Smooth muscle cell (in vitro differentiated cells): ENCODE measurements around the gene CAMKMT. TPM values are rescaled to one million over a fixed set of nuclear protein-coding genes. Genes with fewer than 3 reads are reported as not detected.

ENCODE experiments used
- DNase-seq: peaks from one replicate; lab custom pipeline; 2025; ENCODE audit not compliant: unreplicated experiment; lab: John Stamatoyannopoulos, UW
- H2AFZ ChIP-seq: fragments of 200-600 bp; sonication (generic); 2 replicates; pipeline ENCODE4 v1.6.0; 2016; ENCODE audit warnings: antibody characterized with exemption, low read depth, mild to moderate bottlenecking
- H3F3A ChIP-seq: fragments of 200-600 bp; sonication (generic); 2 replicates; pipeline ENCODE4 v1.6.0; 2017; ENCODE audit warnings: antibody characterized with exemption, low read depth
- H3K27ac ChIP-seq: fragments of 200-600 bp; sonication (generic); 2 replicates; pipeline ENCODE4 v1.5.1; 2016; ENCODE audit warnings: low read depth, mild to moderate bottlenecking
- H3K27me3 ChIP-seq: fragments of 200-600 bp; sonication (generic); 2 replicates; pipeline ENCODE4 v1.6.1; 2016; ENCODE audit warnings: low read depth, mild to moderate bottlenecking
- H3K36me3 ChIP-seq: fragments of 200-600 bp; sonication (generic); 2 replicates; pipeline ENCODE4 v1.5.1; 2016; ENCODE audit warnings: low read depth
- H3K4me1 ChIP-seq: fragments of 200-600 bp; sonication (generic); 2 replicates; pipeline ENCODE4 v1.5.1; 2016; ENCODE audit warnings: low read depth
- H3K4me2 ChIP-seq: fragments of 200-600 bp; sonication (generic); 2 replicates; pipeline ENCODE4 v1.6.0; 2016; ENCODE audit warnings: mild to moderate bottlenecking
- H3K4me3 ChIP-seq: fragments of 200-600 bp; sonication (generic); 2 replicates; pipeline ENCODE4 v1.5.1; 2016; ENCODE audit warnings: mild to moderate bottlenecking
- H3K79me2 ChIP-seq: fragments of 200-600 bp; sonication (generic); 2 replicates; pipeline ENCODE4 v1.6.0; 2016; ENCODE audit warnings: low read depth, mild to moderate bottlenecking
- H3K9ac ChIP-seq: fragments of 200-600 bp; sonication (generic); 2 replicates; pipeline ENCODE4 v1.6.0; 2016; ENCODE audit warnings: low read depth
- H3K9me3 ChIP-seq: fragments of 200-600 bp; sonication (generic); replicated peaks from 2 replicates; pipeline ENCODE4 v1.5.1; 2016; ENCODE audit warnings: low read depth
- H4K20me1 ChIP-seq: fragments of 200-600 bp; sonication (generic); 2 replicates; pipeline ENCODE4 v1.6.0; 2016; ENCODE audit warnings: low read depth
- CTCF ChIP-seq: fragments of 200-600 bp; sonication (generic); IDR thresholded peaks from 2 replicates; pipeline ENCODE4 v1.5.1; 2017; ENCODE audit warnings: borderline replicate concordance, mild to moderate bottlenecking, antibody characterized with exemption; ENCODE audit not compliant: insufficient read depth, poor library complexity, severe bottlenecking
- WGBS: methylation state at CpG from one replicate; pipeline ENCODE4 v1.1.7; 2016; ENCODE audit warnings: low lambda C conversion rate; 5-methylcytosine and 5-hydroxymethylcytosine counted together
- polyA plus RNA-seq: library from polyadenylated mRNA; unstranded; fragments of >200 nt; fragmentation: Nextera tagmentation; extraction: Ambion mirVana; gene quantifications from 2 replicates; pipeline ENCODE4 v1.2.1, GENCODE V29; 2016
- total RNA-seq: library from RNA; depleted of rRNA; stranded (reverse); fragments of >200 nt; gene quantifications from 2 replicates; pipeline ENCODE4 v1.2.3, GENCODE V29; 2014

Gene CAMKMT
- total and polyA plus RNA-seq, 2 experiments from 2014 or later = 7.2 to 7.6 TPM

GRCh38 chr2:44639399-44639798, 277.7 kb downstream of the CAMKMT start:
- no peak overlapping the region for H3K27ac ChIP-seq
- no peak overlapping the region for H2AFZ ChIP-seq
- no peak overlapping the region for H3K4me2 ChIP-seq
- DNase-seq = no peak
- no peaks in the 10 kb centered on the region for H3F3A ChIP-seq
- H3K9ac ChIP-seq = no peak overlapping the region
- no peak for TF ChIP-seq CTCF
- WGBS = 91% methylated on average over 2 of the region's 2 CpGs
- no peaks in the 10 kb centered on the region for H3K36me3 ChIP-seq
- no peaks in the 10 kb centered on the region for H3K79me2 ChIP-seq
- no peaks in the 10 kb centered on the region for H4K20me1 ChIP-seq
- H3K4me3 ChIP-seq = no peak overlapping the region
- no peaks in the 10 kb centered on the region for H3K9me3 ChIP-seq
- no peaks in the 10 kb centered on the region for H3K27me3 ChIP-seq
- H3K4me1 ChIP-seq = no peaks in the 10 kb centered on the region

GRCh38 chr2:44642123-44642857, 280.5 kb downstream of the CAMKMT start:
- Histone ChIP-seq H3F3A (no peaks in the 10 kb centered on the region), H3K4me3 (no peak overlapping the region), H3K9me3 (no peaks in the 10 kb centered on the region), H3K27me3 (no peaks in the 10 kb centered on the region), H2AFZ (no peak overlapping the region), H3K4me2 (no peak overlapping the region), H4K20me1 (no peaks in the 10 kb centered on the region), H3K9ac (no peak overlapping the region), H3K4me1 (no peaks in the 10 kb centered on the region), H3K79me2 (no peaks in the 10 kb centered on the region), H3K36me3 (no peaks in the 10 kb centered on the region), H3K27ac (no peak overlapping the region)
- WGBS = 92% methylated on average over 3 of the region's 3 CpGs
- DNase-seq = no peak
- no peak for TF ChIP-seq CTCF

GRCh38 chr2:44645937-44646336, 284.2 kb downstream of the CAMKMT start:
- Histone ChIP-seq H3K4me1 (no peaks in the 10 kb centered on the region), H3K9ac (no peak overlapping the region), H3K4me2 (no peak overlapping the region), H3K4me3 (no peak overlapping the region), H3K79me2 (no peaks in the 10 kb centered on the region), H2AFZ (no peak overlapping the region), H3K9me3 (no peaks in the 10 kb centered on the region), H3F3A (no peaks in the 10 kb centered on the region), H3K27ac (no peak overlapping the region), H3K36me3 (no peaks in the 10 kb centered on the region), H4K20me1 (no peaks in the 10 kb centered on the region), H3K27me3 (no peaks in the 10 kb centered on the region)
- WGBS = 97% methylated on average over 2 of the region's 2 CpGs
- no peak for TF ChIP-seq CTCF
- no peak for DNase-seq

GRCh38 chr2:44649381-44649780, 287.6 kb downstream of the CAMKMT start:
- Histone ChIP-seq H3K9ac (no peak overlapping the region), H3K27me3 (no peaks in the 10 kb centered on the region), H3K9me3 (no peaks in the 10 kb centered on the region), H2AFZ (no peak overlapping the region), H3K4me3 (no peak overlapping the region), H3K36me3 (no peaks in the 10 kb centered on the region), H3K27ac (no peak overlapping the region), H4K20me1 (no peaks in the 10 kb centered on the region), H3K4me1 (peaks cover 13% of the 10 kb centered on the region), H3F3A (no peaks in the 10 kb centered on the region), H3K4me2 (no peak overlapping the region), H3K79me2 (no peaks in the 10 kb centered on the region)
- no peak for DNase-seq
- no peak for TF ChIP-seq CTCF
- 86% methylated on average over 2 of the region's 2 CpGs for WGBS
